ENCODE measurements around the gene EIF3I.

- TF ChIP-seq CTCF (IDR thresholded peaks at IDR 0.05) = no peak
- TF ChIP-seq POLR2A (IDR thresholded peaks at IDR 0.05) = no peak
Observed at GRCh38 chr1:32182060-32182459, 40.1 kb upstream of the EIF3I start.
